NCI-H1417 treated with DMSO at 0.1 percent for 48 hours (cell line): Measurements from ENCODE around the gene SHISA8.

Experiments
- DNase-seq: peaks from one replicate; lab custom pipeline; 2025; lab: John Stamatoyannopoulos, UW

SHISA8 gene

GRCh38 chr22:41933411-41934177, 18.7 kb upstream of the SHISA8 start:
- DNase-seq = no peak

DNA sequence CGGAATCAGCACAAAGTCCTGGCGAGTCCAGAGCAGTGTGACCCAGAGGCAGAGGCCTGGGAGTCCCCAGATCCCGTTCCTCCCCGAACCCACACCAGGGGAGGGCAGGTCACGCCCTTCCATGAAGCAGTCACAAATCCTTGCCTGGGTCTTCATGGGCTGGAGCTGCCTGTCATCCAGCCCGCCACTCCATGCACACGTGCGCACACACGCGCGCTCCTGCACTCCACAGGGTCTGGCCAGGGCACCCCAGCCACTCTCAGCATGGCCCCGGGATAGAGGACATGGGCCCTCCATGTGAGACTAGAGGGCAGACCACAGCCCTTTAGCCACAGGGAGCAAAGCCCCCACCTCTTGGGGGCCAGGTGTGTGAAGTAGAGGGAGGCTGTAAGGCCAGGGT, 17.5 kb upstream of the SHISA8 start:
- DNase-seq = no peak

- DNase-seq = no peak
Measured at GRCh38 chr22:41931701-41932269, 16.9 kb upstream of the SHISA8 start.

- no peak for DNase-seq
Measured at GRCh38 chr22:41929418-41929810, 14.5 kb upstream of the SHISA8 start.

DNA sequence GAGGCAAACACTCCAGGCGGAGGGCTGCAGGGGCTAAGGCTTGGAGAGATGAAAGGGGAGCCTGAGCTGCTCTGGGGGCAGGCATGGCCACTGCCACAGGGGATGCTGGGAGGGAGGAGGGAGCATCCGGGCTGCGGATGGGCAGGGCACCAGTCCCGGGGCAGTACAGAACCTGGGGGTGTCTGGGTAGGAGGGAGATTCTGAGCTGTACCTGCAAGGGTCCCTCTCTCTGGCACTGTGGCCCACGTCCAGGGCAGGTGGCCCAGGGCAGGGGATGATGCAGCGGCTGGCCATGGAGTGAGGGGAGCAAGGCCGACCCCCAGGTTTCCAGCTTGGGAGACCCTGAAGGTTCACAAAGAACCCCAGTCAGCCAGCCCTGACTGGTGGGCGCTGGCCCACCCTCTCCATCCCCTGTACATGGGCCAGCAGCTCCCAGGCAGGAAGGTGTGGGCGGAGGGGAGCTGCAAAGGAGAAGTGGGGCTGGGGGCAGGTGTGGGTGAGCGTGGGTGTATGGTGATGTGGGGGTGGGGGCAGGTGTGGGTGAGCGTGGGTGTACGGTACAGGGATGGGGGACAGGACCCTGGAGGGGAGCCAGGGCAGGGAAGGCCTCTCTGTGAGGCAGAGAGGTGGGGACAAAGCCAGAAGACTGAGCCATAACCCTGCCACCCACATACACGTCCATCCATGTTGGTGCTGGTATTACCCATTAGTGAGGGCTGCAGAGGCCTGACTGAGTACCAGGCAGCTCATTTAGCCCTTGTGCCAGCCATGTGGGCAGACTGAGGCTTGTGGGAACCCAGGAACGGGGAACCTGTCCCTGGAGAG, 13.9 kb upstream of the SHISA8 start:
- DNase-seq = no peak

- no peak for DNase-seq
Measured at GRCh38 chr22:41927813-41928212, 12.9 kb upstream of the SHISA8 start.

- DNase-seq = no peak
Measured at GRCh38 chr22:41925783-41926460, 11.0 kb upstream of the SHISA8 start.

GRCh38 chr22:41923595-41924276, 8.9 kb upstream of the SHISA8 start:
- no peak for DNase-seq

DNA sequence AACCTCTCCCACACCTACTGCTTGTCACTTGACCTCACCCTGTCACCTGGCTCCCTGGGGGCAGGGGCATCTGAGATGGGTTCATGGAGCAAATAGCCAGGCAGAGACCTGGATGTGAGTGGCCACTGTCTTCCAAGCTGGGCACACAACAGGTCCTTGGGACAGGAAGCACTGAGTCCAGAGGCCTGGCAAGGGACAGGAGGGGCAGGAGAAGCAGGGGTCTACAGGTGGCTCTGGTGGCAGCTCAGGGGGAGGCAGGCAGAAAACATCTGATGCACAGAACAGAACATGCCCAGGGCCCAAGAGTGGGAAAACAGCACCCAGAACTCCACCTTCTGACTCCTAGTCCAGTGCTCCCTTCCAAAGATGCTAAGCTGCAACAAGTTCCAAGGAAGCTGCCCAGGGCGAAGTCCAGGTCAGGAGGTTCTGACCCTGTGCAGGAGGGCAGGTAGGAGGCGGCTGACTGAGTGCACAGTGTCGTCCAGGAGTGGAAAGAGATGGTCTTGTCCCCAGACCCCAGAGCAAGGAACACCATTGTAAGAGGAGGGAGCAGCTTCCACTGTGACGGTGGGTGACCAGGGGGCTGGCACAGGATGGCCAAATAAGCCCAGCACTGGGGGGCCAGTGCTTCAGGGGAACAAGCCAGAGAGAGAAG, 8.2 kb upstream of the SHISA8 start:
- DNase-seq = no peak

GRCh38 chr22:41922328-41922727, 7.5 kb upstream of the SHISA8 start:
- no peak for DNase-seq

- DNase-seq = no peak
Measured at GRCh38 chr22:41920271-41920976, 5.5 kb upstream of the SHISA8 start.

GRCh38 chr22:41919357-41920224, 4.7 kb upstream of the SHISA8 start:
- no peak for DNase-seq

GRCh38 chr22:41917903-41918791, 3.3 kb upstream of the SHISA8 start:
- no peak for DNase-seq

- DNase-seq = no peak
Measured at GRCh38 chr22:41917375-41917902, 2.6 kb upstream of the SHISA8 start.

- DNase-seq = no peak
Measured at GRCh38 chr22:41916745-41917358, 2.0 kb upstream of the SHISA8 start.

DNA sequence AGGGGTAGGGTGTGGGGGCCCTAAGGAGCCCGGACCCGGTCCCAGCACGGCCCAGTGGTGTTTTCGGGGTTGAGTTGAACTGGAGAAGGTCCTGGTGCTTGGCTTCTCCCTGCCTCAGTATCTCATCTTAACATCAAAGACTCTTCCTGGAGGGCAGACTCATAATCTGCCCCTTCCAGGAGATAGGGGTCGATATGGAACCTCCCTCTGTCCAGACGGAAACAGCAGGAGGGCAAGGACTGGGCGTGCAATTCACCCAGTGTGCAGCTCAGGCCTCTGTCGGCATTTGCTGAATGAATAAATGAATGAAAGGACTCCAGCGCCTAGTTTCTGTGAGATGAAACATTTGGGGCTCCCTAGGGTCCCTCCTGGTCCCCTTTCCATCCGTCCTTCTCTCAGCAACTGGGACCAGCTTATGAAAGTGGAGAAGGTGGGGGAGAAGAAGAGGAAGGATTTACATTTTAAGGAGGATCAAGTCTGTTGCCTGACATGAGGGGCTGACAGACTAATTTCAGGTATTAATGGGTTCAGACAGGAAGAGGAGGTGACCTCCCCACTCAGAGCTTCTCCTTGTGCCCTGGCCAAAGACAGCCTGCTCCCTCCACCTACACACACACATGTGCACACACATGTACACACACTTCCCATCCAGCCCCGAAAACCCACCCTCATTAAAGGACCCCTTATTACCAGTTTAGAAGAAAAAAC, 1.1 kb upstream of the SHISA8 start:
- no peak for DNase-seq

DNA sequence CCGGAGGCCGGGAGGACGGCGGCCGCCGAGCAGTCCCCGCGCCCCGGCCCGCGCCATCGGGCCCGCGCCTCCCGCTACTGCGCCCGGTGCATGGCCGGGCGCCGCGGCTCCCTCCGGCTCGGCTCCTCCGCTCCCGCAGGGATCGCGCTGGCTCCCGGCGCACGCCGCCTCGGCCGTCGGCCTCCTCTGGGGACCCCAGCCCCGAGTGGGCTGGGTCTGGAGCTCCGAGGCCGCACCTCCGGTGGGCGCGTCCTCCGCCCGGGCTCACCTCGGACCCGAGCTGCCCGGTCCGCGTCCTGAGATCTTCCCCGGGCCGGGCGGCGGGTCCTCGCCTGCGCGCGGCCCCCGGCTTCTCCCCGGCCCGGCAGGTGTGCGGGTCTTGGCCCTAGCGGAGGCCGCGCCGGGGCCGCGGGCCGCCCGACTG, 251 bp downstream of the SHISA8 start:
- no peak for DNase-seq
